Osteocyte (in vitro differentiated cells): ENCODE measurements around the gene PLEKHH1. TPM values are rescaled to one million over a fixed set of nuclear protein-coding genes. Genes with fewer than 3 reads are reported as not detected.

Experiments
- DNase-seq: peaks from one replicate; pipeline ENCODE4 v3.0.0; 2021; ENCODE audit warnings: mixed read lengths; ENCODE audit not compliant: unreplicated experiment; ENCODE audit errors: extremely low spot score
- H3K27ac Mint-ChIP-seq: one replicate; pipeline ENCODE4 v1.8.0; 2021; ENCODE audit warnings: mild to moderate bottlenecking, mixed read lengths; ENCODE audit not compliant: unreplicated experiment
- H3K27me3 Mint-ChIP-seq: one replicate; pipeline ENCODE4 v1.8.0; 2021; ENCODE audit warnings: mixed read lengths; ENCODE audit not compliant: unreplicated experiment
- H3K36me3 Mint-ChIP-seq: one replicate; pipeline ENCODE4 v1.8.0; 2021; ENCODE audit warnings: mixed read lengths; ENCODE audit not compliant: unreplicated experiment
- H3K4me1 Mint-ChIP-seq: one replicate; pipeline ENCODE4 v1.8.0; 2021; ENCODE audit warnings: mixed read lengths; ENCODE audit not compliant: unreplicated experiment
- H3K4me3 Mint-ChIP-seq: one replicate; pipeline ENCODE4 v1.8.0; 2021; ENCODE audit warnings: mild to moderate bottlenecking, moderate library complexity, mixed read lengths; ENCODE audit not compliant: unreplicated experiment
- H3K9me3 Mint-ChIP-seq: one replicate; pipeline ENCODE4 v1.8.0; 2021; ENCODE audit warnings: mixed read lengths; ENCODE audit not compliant: unreplicated experiment
- CTCF ChIP-seq: fragments of 200-600 bp; sonication (generic); IDR thresholded peaks from 2 replicates; pipeline ENCODE4 v1.5.0; 2021; ENCODE audit warnings: antibody characterized with exemption, mild to moderate bottlenecking, moderate library complexity
- total RNA-seq: library from RNA; stranded (reverse); gene quantifications from 2 replicates; pipeline ENCODE4 v1.2.1, GENCODE V29; 2021

Gene PLEKHH1
- total RNA-seq, 1 donor from 2014 or later: 1.0 TPM

- H3K9me3 Mint-ChIP-seq: no peaks in the 10 kb centered on the region
- H3K4me3 Mint-ChIP-seq: no peak overlapping the region
- no peak for DNase-seq
- H3K27ac Mint-ChIP-seq: no peak overlapping the region
- H3K4me1 Mint-ChIP-seq: peaks cover 5% of the 10 kb centered on the region
- peaks cover 36% of the 10 kb centered on the region for H3K27me3 Mint-ChIP-seq
- TF ChIP-seq CTCF: no peak
- H3K36me3 Mint-ChIP-seq: no peaks in the 10 kb centered on the region
These were observed 2.8 kb upstream of the PLEKHH1 start for GRCh38 chr14:67529947-67530935.

GRCh38 chr14:67532606-67532997 lies 488 bp upstream of the PLEKHH1 start:
- no peak overlapping the region for H3K27ac Mint-ChIP-seq
- no peak for DNase-seq

DNA sequence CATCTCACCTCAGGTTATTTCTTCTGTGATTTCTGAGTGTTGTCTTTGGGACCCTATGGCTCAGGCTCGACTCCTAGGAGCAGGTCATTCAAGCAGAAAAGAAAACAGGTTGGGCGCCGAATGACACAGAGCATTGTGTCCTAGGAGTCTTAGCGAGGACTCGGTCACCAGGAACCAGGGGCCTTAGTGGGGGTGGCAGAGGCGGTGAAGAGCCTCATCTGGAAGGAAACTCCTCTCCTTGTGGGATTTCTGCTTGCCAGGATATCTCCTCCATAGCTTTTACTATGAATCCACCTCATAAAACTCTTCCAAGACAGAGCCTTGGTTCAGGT lies 630 bp downstream of the PLEKHH1 start:
- no peaks in the 10 kb centered on the region for H3K36me3 Mint-ChIP-seq
- H3K4me1 Mint-ChIP-seq: peaks cover 5% of the 10 kb centered on the region
- peak overlapping the region; percentile 72 for H3K4me3 Mint-ChIP-seq
- H3K27ac Mint-ChIP-seq: no peak overlapping the region
- DNase-seq: no peak
- peaks cover 32% of the 10 kb centered on the region for H3K27me3 Mint-ChIP-seq
- H3K9me3 Mint-ChIP-seq: no peaks in the 10 kb centered on the region
- TF ChIP-seq CTCF: no peak

More at GRCh38 chr14:67532606-67532997, 488 bp upstream of the PLEKHH1 start:
- Mint-ChIP-seq H3K4me3 (peak overlapping the region; percentile 66), H3K27me3 (peaks cover 28% of the 10 kb centered on the region), H3K9me3 (no peaks in the 10 kb centered on the region), H3K36me3 (no peaks in the 10 kb centered on the region), H3K4me1 (peaks cover 5% of the 10 kb centered on the region)
- TF ChIP-seq CTCF: no peak

DNA sequence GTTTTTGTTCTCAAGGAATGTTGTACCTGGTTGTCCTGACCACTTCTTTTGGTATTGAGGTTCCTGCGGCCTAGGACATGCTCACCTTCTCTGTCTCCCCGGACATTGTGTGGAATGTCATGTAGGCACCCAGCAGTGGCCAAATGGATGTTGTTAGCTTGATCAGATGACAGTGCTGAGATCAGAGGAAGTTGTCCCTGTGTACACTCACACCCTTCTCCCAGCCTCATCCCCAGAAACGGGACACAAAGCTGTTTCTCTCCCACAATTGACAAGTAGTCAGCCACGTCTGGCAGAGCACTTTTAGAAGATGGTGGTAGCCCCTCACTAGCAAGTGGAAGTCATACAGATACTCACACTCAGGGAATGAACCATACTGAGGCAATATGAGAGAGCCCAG lies 3.0 kb downstream of the PLEKHH1 start:
- TF ChIP-seq CTCF: no peak
- Mint-ChIP-seq H3K36me3 (no peaks in the 10 kb centered on the region), H3K27ac (no peak overlapping the region), H3K27me3 (peaks cover 27% of the 10 kb centered on the region), H3K4me1 (peaks cover 5% of the 10 kb centered on the region), H3K4me3 (no peak overlapping the region), H3K9me3 (no peaks in the 10 kb centered on the region)
- no peak for DNase-seq

GRCh38 chr14:67537736-67538135 lies 4.6 kb downstream of the PLEKHH1 start:
- DNase-seq: no peak
- Mint-ChIP-seq H3K4me1 (peaks cover 1% of the 10 kb centered on the region), H3K4me3 (no peak overlapping the region), H3K27me3 (peaks cover 40% of the 10 kb centered on the region), H3K27ac (no peak overlapping the region), H3K9me3 (no peaks in the 10 kb centered on the region), H3K36me3 (no peaks in the 10 kb centered on the region)
- TF ChIP-seq CTCF: no peak
